NCI-H2196 (cell line): Measurements from ENCODE around the gene DCANP1.

Experiments used
- DNase-seq: peaks from one replicate; lab custom pipeline; 2025; ENCODE audit not compliant: unreplicated experiment; lab: John Stamatoyannopoulos, UW

Gene DCANP1

GRCh38 chr5:135426102-135427082, 20.8 kb downstream of the DCANP1 start:
- peak; percentile 40 for DNase-seq

- DNase-seq: no peak
Observed at GRCh38 chr5:135425641-135426040, 21.5 kb downstream of the DCANP1 start.

GRCh38 chr5:135423846-135424168, 23.3 kb downstream of the DCANP1 start:
- DNase-seq: no peak

- no peak for DNase-seq
Observed at GRCh38 chr5:135423146-135423845, 23.9 kb downstream of the DCANP1 start.

- DNase-seq: no peak
Observed at GRCh38 chr5:135422419-135422818, 24.7 kb downstream of the DCANP1 start.

- DNase-seq: no peak
Observed at GRCh38 chr5:135417083-135417482, 30.1 kb downstream of the DCANP1 start.

- DNase-seq: no peak
Observed at GRCh38 chr5:135405082-135405481, 42.1 kb downstream of the DCANP1 start.

GRCh38 chr5:135402031-135402430, 45.1 kb downstream of the DCANP1 start:
- no peak for DNase-seq

GRCh38 chr5:135400866-135401265, 46.3 kb downstream of the DCANP1 start:
- no peak for DNase-seq

GRCh38 chr5:135399794-135400542, 47.2 kb downstream of the DCANP1 start:
- no peak for DNase-seq

- DNase-seq: peak; percentile 91
Observed at GRCh38 chr5:135398855-135399793, 48.0 kb downstream of the DCANP1 start, which contains the start of gene MACROH2A1. Gene MACROH2A1 (minus strand): TSS chr5:135399231. CDS start chr5:135389093, 10,138 bp downstream.

- DNase-seq: peak; percentile 49
Observed at GRCh38 chr5:135398160-135398854, 48.8 kb downstream of the DCANP1 start.

GRCh38 chr5:135397084-135397483, 50.1 kb downstream of the DCANP1 start:
- no peak for DNase-seq

GRCh38 chr5:135396459-135397055, 50.6 kb downstream of the DCANP1 start:
- no peak for DNase-seq

- no peak for DNase-seq
Observed at GRCh38 chr5:135395866-135396265, 51.3 kb downstream of the DCANP1 start.

- DNase-seq: no peak
Observed at GRCh38 chr5:135395451-135395850, 51.7 kb downstream of the DCANP1 start.
